Endothelial cell of umbilical vein (primary cell): ENCODE data around the gene SH3BP5. TPM values are rescaled to one million over a fixed set of nuclear protein-coding genes. Genes with fewer than 3 reads are reported as not detected.

Experiments
- BruUV-seq: library from RNA; stranded (reverse); fragments of 400-500 nt; replicated peaks from 2 replicates; lab custom pipeline; 2021; lab: Mats Ljungman, UMichigan
- CTCF ChIA-PET: fragments of 300-600, 350-600 bp; sonication (Branson Sonifier 250); formaldehyde crosslinking; loops from one replicate; lab custom pipeline; 2021; ENCODE audit warnings: antibody characterized with exemption, inconsistent platforms; lab: Charles Lee
- POLR2A ChIA-PET: fragments of 300-600, 350-600 bp; sonication (Branson Sonifier 250); formaldehyde crosslinking; loops from one replicate; lab custom pipeline; 2021; ENCODE audit warnings: antibody characterized with exemption, inconsistent platforms; lab: Charles Lee
- DNase-seq: peaks from one replicate; pipeline ENCODE4 v3.0.0-alpha.2; 2011; ENCODE audit warnings: low read depth, low spot score
- FAIRE-seq: peaks from 2 replicates; lab custom pipeline; 2011; peaks lifted over from hg19 to GRCh38; lab: Jason Lieb, UNC
- H2AFZ ChIP-seq: 2 replicates; pipeline ENCODE4 v1.6.0; 2012; ENCODE audit warnings: low read depth, low read length, control low read depth, inconsistent platforms
- H3K27ac ChIP-seq: 2 replicates; pipeline ENCODE4 v1.5.1; 2011; ENCODE audit warnings: low read depth, mild to moderate bottlenecking, control low read depth, low read length, moderate library complexity; ENCODE audit not compliant: insufficient read depth
- H3K27me3 ChIP-seq, 2 experiments: 2 replicates each; pipeline versions ENCODE4 v1.6.0 to v1.6.1; 2011; ENCODE audit warnings: low read length in 2 of 2, mixed read lengths in 1 of 2; ENCODE audit not compliant: control insufficient read depth in 2 of 2, insufficient read depth in 2 of 2
- H3K36me3 ChIP-seq, 2 experiments: 2 replicates in 1 of 2; 3 replicates in 1 of 2; pipeline ENCODE4 v1.5.1; 2011; ENCODE audit warnings: low read length in 2 of 2, mild to moderate bottlenecking in 1 of 2, moderate library complexity in 1 of 2; ENCODE audit not compliant: control insufficient read depth in 2 of 2, insufficient read depth in 2 of 2; ENCODE audit errors: extremely low read depth in 1 of 2
- H3K4me1 ChIP-seq: 3 replicates; pipeline ENCODE4 v1.5.1; 2011; ENCODE audit warnings: mild to moderate bottlenecking, low read length; ENCODE audit not compliant: control insufficient read depth, insufficient read depth; ENCODE audit errors: extremely low read depth
- H3K4me2 ChIP-seq: 2 replicates; pipeline ENCODE4 v1.6.1; 2011; ENCODE audit warnings: low read length, control low read depth, mixed read lengths; ENCODE audit not compliant: insufficient read depth
- H3K4me3 ChIP-seq, 3 experiments: fragments of 200-600 bp in 1 of 3; sonication (generic), shearing (Covaris generic) in 1 of 3; replicated peaks in 1 of 3; 2 replicates each; pipeline ENCODE4 v1.5.1; 2011 to 2016; ENCODE audit warnings: control low read depth in 3 of 3, low read length in 3 of 3, mild to moderate bottlenecking in 2 of 3, inconsistent platforms in 1 of 3, low read depth in 1 of 3, moderate library complexity in 1 of 3; ENCODE audit not compliant: insufficient read depth in 1 of 3
- H3K79me2 ChIP-seq: 2 replicates; pipeline ENCODE4 v1.6.0; 2012; ENCODE audit warnings: low read length, inconsistent platforms; ENCODE audit not compliant: control insufficient read depth, insufficient read depth
- H3K9ac ChIP-seq: replicated peaks from 2 replicates; pipeline ENCODE3; 2011; ENCODE audit warnings: low read length, control low read depth; ENCODE audit not compliant: insufficient read depth; ENCODE audit errors: extremely low read depth
- H3K9me1 ChIP-seq: replicated peaks from 3 replicates; pipeline ENCODE4 v1.6.0; 2011; ENCODE audit warnings: mild to moderate bottlenecking, low read length; ENCODE audit not compliant: control insufficient read depth, insufficient read depth; ENCODE audit errors: extremely low read depth
- H3K9me3 ChIP-seq: replicated peaks from 2 replicates; pipeline ENCODE4 v1.5.1; 2012; ENCODE audit warnings: low read length, inconsistent platforms; ENCODE audit not compliant: control insufficient read depth, insufficient read depth
- H4K20me1 ChIP-seq: replicated peaks from 2 replicates; pipeline ENCODE3; 2011; ENCODE audit warnings: mild to moderate bottlenecking, low read length; ENCODE audit not compliant: control insufficient read depth, insufficient read depth; ENCODE audit errors: extremely low read depth
- EZH2 ChIP-seq: IDR thresholded peaks from 2 replicates; pipeline ENCODE4 v1.6.1; 2012; ENCODE audit warnings: borderline replicate concordance, low read depth, mild to moderate bottlenecking, moderate library complexity, low read length, inconsistent platforms; ENCODE audit not compliant: severe bottlenecking
- FOS ChIP-seq: IDR thresholded peaks from 2 replicates; pipeline ENCODE4 v1.6.1; 2011; ENCODE audit warnings: mild to moderate bottlenecking, low read length, moderate library complexity, borderline replicate concordance; ENCODE audit not compliant: insufficient read depth
- GATA2 ChIP-seq: IDR thresholded peaks from 2 replicates; pipeline ENCODE4 v1.7.0; 2011; ENCODE audit warnings: low read depth, mild to moderate bottlenecking, moderate library complexity, mixed read lengths, low read length; ENCODE audit not compliant: insufficient read length, insufficient read depth
- JUN ChIP-seq: IDR thresholded peaks from 2 replicates; pipeline ENCODE4 v1.6.1; 2011; ENCODE audit warnings: borderline replicate concordance, low read depth; ENCODE audit not compliant: insufficient read length, insufficient read depth
- MYC ChIP-seq: IDR thresholded peaks from one replicate; pipeline ENCODE4 v1.6.1; 2011; ENCODE audit warnings: mild to moderate bottlenecking, low read depth, low read length
- POLR2A ChIP-seq: IDR thresholded peaks from 2 replicates; pipeline ENCODE4 v1.6.1; 2012; ENCODE audit warnings: low read depth, mild to moderate bottlenecking, control low read depth, low read length
- POLR2AphosphoS5 ChIP-seq: IDR thresholded peaks from 2 replicates; pipeline ENCODE4 v1.6.1; 2012; ENCODE audit warnings: low read depth, mild to moderate bottlenecking, control low read depth, low read length, moderate library complexity; ENCODE audit not compliant: insufficient read depth
- dilution Hi-C: fragments of 300-500 bp; cut with MboI; formaldehyde crosslinking; loops from one replicate; pipeline ENCODE4 v1.15.0; 2019; ENCODE audit warnings: low sequenced_read_pairs; ENCODE audit not compliant: extremely low pct_ligation_motif_present
- intact Hi-C: fragments of 100-400 bp; cut with micrococcal nuclease; formaldehyde crosslinking; loops from one replicate; pipeline ENCODE4 v1.10.0; 2022
- polyA plus RNA-seq, 4 experiments: library from polyadenylated mRNA; depleted of rRNA in 3 of 4; stranded (reverse) in 3 of 4; unstranded in 1 of 4; fragments of >200 nt; gene quantifications; 2 replicates each; pipeline versions ENCODE4 v1.2.1 to v1.2.3, GENCODE V29; 2011 to 2012; ENCODE audit warnings: missing spikeins in 1 of 4
- total RNA-seq: library from RNA; stranded (reverse); gene quantifications from 2 replicates; pipeline ENCODE4 v1.2.3, GENCODE V29; 2021
- TF ChIP-seq, protein P1 (sequence below): IDR thresholded peaks from 2 replicates; pipeline ENCODE4 v1.6.1; 2011; ENCODE audit not compliant: insufficient read depth, insufficient read length
- TF ChIP-seq, protein P2 (sequence below), 2 donors: IDR thresholded peaks; 1 replicate in 1 of 2; 2 replicates in 1 of 2; pipeline ENCODE4 v1.5.1; 2011; ENCODE audit warnings: low read length in 2 of 2, mild to moderate bottlenecking in 2 of 2, moderate library complexity in 2 of 2, control low read depth in 1 of 2, inconsistent platforms in 1 of 2, low read depth in 1 of 2; ENCODE audit not compliant: insufficient read depth in 1 of 2; ENCODE audit errors: extremely low read depth in 1 of 2

SH3BP5 gene
- total and polyA plus RNA-seq, 2 donors (not counting 3 experiments of a cell fraction or from before 2014, with no cell fraction given): 35.3 to 76.3 TPM

DNA sequence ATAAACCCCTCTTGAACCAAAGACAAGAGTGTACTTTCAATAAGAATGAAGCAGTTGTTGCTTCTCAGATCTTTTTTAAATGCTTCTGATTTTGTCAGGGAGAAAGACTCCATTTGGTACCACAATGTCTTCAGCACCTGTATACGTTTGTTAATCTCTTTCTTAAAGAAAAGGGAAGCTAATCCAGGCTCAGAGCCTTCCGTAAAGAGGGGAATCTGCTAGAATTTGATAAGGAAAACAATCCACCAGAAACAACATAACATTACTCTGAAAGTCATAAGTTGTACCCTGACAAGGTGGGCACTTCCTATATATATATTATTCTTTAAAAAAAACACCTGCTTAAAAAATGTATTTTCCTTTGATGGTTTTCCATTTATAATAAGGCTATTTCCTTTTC, 19.8 kb downstream of the SH3BP5 start:
- no peaks in the 10 kb centered on the region for H3K9me1 ChIP-seq
- H3K27me3 ChIP-seq: no peaks in the 10 kb centered on the region
- intact Hi-C loops: no loop called here
- DNase-seq (no peak), FAIRE-seq (no peak)
- H3K9me3 ChIP-seq: no peaks in the 10 kb centered on the region
- CTCF ChIA-PET: interaction anchor here (1.4 kb wide), 1 partner anchor 9 kb away, joined by 3 read pairs; no protein-coding TSS in a partner anchor
- H3K79me2 ChIP-seq: peaks cover 78% of the 10 kb centered on the region
- no peaks in the 10 kb centered on the region for H4K20me1 ChIP-seq
- TF ChIP-seq GATA2 (no peak), EZH2 (no peak), MYC (no peak), POLR2AphosphoS5 (no peak), POLR2A (no peak), JUN (no peak), FOS (no peak)
- TF ChIP-seq, protein P1, sequence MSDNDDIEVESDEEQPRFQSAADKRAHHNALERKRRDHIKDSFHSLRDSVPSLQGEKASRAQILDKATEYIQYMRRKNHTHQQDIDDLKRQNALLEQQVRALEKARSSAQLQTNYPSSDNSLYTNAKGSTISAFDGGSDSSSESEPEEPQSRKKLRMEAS: no peak
- TF ChIP-seq, protein P2, sequence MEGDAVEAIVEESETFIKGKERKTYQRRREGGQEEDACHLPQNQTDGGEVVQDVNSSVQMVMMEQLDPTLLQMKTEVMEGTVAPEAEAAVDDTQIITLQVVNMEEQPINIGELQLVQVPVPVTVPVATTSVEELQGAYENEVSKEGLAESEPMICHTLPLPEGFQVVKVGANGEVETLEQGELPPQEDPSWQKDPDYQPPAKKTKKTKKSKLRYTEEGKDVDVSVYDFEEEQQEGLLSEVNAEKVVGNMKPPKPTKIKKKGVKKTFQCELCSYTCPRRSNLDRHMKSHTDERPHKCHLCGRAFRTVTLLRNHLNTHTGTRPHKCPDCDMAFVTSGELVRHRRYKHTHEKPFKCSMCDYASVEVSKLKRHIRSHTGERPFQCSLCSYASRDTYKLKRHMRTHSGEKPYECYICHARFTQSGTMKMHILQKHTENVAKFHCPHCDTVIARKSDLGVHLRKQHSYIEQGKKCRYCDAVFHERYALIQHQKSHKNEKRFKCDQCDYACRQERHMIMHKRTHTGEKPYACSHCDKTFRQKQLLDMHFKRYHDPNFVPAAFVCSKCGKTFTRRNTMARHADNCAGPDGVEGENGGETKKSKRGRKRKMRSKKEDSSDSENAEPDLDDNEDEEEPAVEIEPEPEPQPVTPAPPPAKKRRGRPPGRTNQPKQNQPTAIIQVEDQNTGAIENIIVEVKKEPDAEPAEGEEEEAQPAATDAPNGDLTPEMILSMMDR (IDR thresholded peaks at IDR 0.05; ENCODE audit: extremely low read depth in 1 of 2, insufficient read depth in 1 of 2, low read depth in 1 of 2, low read length in 2 of 2): no peak
- no peak overlapping the region for H3K4me3 ChIP-seq
- no peaks in the 10 kb centered on the region for H3K36me3 ChIP-seq
- H3K4me2 ChIP-seq: no peak overlapping the region
- dilution Hi-C loops: no loop called here
- BruUV-seq: no TSS peak
- H3K9ac ChIP-seq: no peak overlapping the region
- H3K4me1 ChIP-seq: peaks cover 20% of the 10 kb centered on the region
- H2AFZ ChIP-seq: no peak overlapping the region
- no peak overlapping the region for H3K27ac ChIP-seq
- POLR2A ChIA-PET: no interaction called here
